ENCODE results near the gene ADAMTS4.

Gene ADAMTS4

DNA sequence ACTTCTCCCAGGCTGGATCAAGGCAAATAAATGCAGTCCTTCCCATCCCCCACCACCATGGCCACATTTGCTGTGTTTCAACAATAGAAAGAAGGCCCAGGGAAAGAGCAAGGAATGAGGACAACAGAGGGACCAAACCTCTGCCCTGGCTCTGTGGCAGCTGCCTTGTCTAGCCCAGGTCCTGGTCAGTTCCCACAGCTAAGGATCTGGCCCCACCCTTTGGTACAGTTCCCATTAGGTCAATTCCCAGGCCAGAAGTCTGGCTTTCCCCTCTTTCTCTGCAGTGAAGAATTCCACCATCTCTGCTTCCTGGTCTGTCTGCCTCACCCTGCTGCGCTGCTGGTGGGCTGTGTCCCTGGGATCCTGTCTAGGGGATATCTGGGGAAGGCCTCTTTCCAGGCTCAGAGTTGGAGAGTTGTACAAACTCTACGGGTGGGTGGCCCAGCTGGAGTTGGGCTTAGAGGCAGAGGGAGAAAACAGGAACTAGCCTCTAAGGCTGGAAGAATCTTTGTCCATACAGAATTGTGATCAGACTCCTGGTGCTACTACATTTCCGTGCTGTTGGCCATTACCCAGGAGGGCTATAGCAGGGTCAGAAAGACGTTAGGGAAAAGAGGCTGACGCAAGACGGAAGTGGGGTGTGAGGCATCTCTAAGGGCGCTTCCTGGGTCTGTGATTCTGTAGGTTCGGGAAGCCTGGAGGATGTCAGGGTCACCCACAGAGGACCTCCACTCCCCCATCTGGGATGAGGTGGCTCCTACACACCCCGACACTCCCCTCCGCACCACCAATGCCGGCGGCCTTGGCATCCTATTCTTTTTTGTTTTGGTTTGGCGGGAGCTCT, 2.4 kb upstream of the ADAMTS4 start:
- peaks cover 2 to 18% (median 4%) of the 10 kb centered on the region in 3 donors for H3K36me3 ChIP-seq
- H3K9me3 ChIP-seq: no peaks in the 10 kb centered on the region
- peak overlapping the region; percentile 87 to 93 for H3K27ac ChIP-seq
- peaks cover 7 to 73% (median 52%) of the 10 kb centered on the region in 4 donors for H3K4me1 ChIP-seq
- peak; percentile 76 to 77 for DNase-seq
- H3K4me3 ChIP-seq: peak overlapping the region; percentile 79 to 88
- TF ChIP-seq, protein P1, sequence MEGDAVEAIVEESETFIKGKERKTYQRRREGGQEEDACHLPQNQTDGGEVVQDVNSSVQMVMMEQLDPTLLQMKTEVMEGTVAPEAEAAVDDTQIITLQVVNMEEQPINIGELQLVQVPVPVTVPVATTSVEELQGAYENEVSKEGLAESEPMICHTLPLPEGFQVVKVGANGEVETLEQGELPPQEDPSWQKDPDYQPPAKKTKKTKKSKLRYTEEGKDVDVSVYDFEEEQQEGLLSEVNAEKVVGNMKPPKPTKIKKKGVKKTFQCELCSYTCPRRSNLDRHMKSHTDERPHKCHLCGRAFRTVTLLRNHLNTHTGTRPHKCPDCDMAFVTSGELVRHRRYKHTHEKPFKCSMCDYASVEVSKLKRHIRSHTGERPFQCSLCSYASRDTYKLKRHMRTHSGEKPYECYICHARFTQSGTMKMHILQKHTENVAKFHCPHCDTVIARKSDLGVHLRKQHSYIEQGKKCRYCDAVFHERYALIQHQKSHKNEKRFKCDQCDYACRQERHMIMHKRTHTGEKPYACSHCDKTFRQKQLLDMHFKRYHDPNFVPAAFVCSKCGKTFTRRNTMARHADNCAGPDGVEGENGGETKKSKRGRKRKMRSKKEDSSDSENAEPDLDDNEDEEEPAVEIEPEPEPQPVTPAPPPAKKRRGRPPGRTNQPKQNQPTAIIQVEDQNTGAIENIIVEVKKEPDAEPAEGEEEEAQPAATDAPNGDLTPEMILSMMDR (IDR thresholded peaks at IDR 0.05): no peak
- intact Hi-C loops (cut with DNase I; ENCODE audit: low total_unique reads): no loop called here
- peaks cover 0 to 17% of the 10 kb centered on the region in 2 donors for H3K27me3 ChIP-seq

DNA sequence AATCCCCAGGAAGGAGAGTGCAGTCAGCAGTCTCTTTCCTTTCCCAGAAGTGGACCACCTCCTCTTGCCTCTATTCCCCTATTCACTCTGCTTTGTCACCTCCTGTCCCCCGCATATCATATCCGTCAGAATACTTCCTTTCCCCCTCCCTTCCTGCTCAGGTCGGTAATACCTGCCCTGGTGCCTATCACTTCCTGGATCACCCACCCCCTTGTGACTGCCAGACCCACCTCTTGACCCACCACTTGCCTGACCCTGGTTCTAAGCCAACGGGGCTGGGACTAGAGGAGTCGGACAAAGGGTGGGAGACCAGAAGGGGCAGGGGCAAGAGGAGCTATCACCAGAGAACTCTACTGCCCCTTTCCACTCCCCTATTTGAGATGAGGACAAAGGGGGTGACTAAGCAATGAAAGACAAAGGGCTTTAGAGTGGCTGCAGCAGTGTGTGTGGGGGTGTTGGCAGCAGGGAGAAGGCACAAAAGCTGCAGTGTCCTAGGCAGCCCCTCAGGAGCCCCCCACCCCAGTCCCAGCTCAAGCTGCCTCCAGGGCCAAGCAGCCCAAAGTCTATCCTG, 1.7 kb upstream of the ADAMTS4 start:
- intact Hi-C loops (cut with DNase I; ENCODE audit: low total_unique reads): no loop called here
- Histone ChIP-seq H3K4me1 (peaks cover 7 to 69% (median 52%) of the 10 kb centered on the region in 4 donors), H3K9me3 (no peaks in the 10 kb centered on the region), H3K36me3 (peaks cover 0 to 12% (median 0%) of the 10 kb centered on the region in 3 donors), H3K27ac (peak overlapping the region; percentile 87 to 93), H3K4me3 (no peak overlapping the region), H3K27me3 (peaks cover 0 to 22% of the 10 kb centered on the region in 2 donors)
- TF ChIP-seq, protein P1 (IDR thresholded peaks at IDR 0.05): no peak
- no peak for DNase-seq

DNA sequence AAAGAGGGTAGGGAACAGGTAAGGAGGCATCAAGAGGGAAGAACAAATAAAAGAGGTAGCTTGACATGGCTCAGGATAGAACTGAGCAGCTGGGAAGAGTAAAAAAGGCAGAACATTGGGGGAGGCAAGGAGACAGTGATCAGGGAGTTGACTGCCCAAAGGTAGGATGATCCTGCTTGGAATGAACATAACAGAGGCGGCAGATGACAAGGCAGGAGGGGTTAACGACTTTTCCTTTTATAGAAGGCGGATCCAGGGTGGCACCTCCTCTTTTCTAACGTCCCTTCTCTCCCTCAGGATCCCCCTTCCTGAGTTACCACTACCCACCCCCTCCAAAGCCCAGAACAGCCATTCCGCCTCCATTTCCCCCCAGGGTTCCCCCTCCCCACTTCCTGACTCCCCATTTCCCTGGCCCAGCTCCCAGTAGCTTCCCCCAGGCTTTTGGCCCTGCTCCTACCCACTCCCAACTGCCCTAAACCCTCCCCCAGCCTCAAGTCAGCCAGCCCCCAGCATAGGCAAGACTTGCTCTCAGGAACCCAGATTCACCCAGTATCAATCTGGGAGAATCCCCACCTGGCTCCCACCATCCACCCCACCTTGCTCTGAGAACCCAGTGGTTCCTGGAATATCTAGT, 769 bp upstream of the ADAMTS4 start:
- Histone ChIP-seq H3K27me3 (peaks cover 0 to 24% of the 10 kb centered on the region in 2 donors), H3K36me3 (peaks cover 0 to 3% (median 0%) of the 10 kb centered on the region in 3 donors), H3K4me3 (no peak overlapping the region), H3K9me3 (no peaks in the 10 kb centered on the region), H3K27ac (peak overlapping the region; percentile 87 to 93), H3K4me1 (peaks cover 7 to 60% (median 47%) of the 10 kb centered on the region in 4 donors)
- intact Hi-C loops (cut with DNase I; ENCODE audit: low total_unique reads): no loop called here
- TF ChIP-seq, protein P1 (IDR thresholded peaks at IDR 0.05): no peak
- DNase-seq: no peak

- TF ChIP-seq, protein P1 (IDR thresholded peaks at IDR 0.05): no peak
- intact Hi-C loops (cut with DNase I; ENCODE audit: low total_unique reads): no loop called here
- peak overlapping the region; percentile 32 to 46 for H3K4me3 ChIP-seq
- peak in 1 of 2 donors; percentile 75 for DNase-seq
- no peaks in the 10 kb centered on the region for H3K36me3 ChIP-seq
- peak overlapping the region; percentile 87 to 93 for H3K27ac ChIP-seq
- no peaks in the 10 kb centered on the region for H3K9me3 ChIP-seq
- peaks cover 7 to 55% (median 42%) of the 10 kb centered on the region in 4 donors for H3K4me1 ChIP-seq
- peaks cover 0 to 24% of the 10 kb centered on the region in 2 donors for H3K27me3 ChIP-seq
These were observed 509 bp downstream of the ADAMTS4 start for GRCh38 chr1:161198194-161198896.

DNA sequence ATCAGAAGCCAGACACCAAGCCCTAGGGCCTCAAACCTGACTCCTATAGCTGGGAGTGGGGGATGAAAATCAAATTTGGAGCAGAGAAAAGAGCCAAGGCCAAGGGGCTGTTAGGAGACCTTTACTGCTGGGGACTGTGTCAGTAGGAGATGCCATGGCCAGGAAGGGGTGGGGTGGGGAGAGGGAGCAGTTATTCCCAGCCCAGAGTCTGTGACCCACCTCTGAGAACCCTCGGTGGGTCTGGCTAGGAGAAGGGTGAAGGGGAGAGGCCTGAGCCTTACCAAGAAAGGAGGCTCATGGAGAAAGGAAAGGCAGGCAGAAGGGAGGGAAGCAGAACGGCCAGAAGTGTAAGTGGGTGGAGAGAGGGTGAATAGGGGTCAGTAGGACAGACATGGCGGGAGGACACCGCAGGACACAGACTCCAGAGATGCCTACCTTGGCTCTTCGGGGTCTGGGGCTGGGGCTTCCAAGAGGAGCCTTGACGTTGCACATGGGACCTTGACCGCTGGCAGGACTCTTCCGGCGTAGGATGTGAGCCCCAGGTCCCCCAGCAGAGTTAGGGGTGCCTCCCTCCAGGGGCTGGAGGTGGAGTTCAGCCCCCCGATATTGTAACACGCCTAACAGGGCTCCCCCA, 1.2 kb downstream of the ADAMTS4 start:
- Histone ChIP-seq H3K4me3 (peak overlapping the region; percentile 32 to 46), H3K36me3 (no peaks in the 10 kb centered on the region)
- intact Hi-C loops (cut with DNase I; ENCODE audit: low total_unique reads): no loop called here

More for the DNA sequence above, 1.2 kb downstream of the ADAMTS4 start:
- peaks cover 0 to 24% of the 10 kb centered on the region in 2 donors for H3K27me3 ChIP-seq
- TF ChIP-seq, protein P1 (IDR thresholded peaks at IDR 0.05): no peak
- H3K4me1 ChIP-seq: peaks cover 7 to 50% (median 36%) of the 10 kb centered on the region in 4 donors
- H3K27ac ChIP-seq: peak overlapping the region; percentile 87 to 93
- DNase-seq: no peak
- no peaks in the 10 kb centered on the region for H3K9me3 ChIP-seq

All from tibial artery (tissue), 4 donors.